ENCODE results near the gene KLHL5.

DNA sequence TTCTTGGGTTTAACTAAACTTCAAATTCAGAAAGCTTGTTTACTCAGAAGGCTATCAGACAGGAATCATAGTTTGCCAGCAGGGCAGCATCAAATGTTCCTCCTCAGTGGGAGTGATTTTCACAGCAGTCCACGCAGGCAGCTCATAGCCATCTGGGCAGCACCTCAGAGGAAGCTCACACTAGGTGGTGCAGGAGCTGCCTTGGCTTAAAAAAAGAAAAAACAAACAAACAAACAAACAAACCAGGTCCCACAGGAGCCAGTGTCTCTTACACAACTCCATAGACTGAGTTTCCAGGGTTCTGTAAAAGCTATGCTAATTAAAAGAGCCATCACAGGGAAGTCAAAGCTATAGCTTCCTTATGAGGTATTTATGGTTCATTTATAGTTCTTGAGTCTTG is 10.5 kb upstream of the KLHL5 start:
- TF ChIP-seq USF2 (IDR thresholded peaks at IDR 0.05; ENCODE audit: low read depth, low read length) (no peak), POLR2A (IDR thresholded peaks at IDR 0.05; ENCODE audit: low read depth, low read length) (no peak), MAZ (IDR thresholded peaks at IDR 0.05; ENCODE audit: borderline replicate concordance, low read depth, low read length) (no peak)
- TF ChIP-seq, protein P1, sequence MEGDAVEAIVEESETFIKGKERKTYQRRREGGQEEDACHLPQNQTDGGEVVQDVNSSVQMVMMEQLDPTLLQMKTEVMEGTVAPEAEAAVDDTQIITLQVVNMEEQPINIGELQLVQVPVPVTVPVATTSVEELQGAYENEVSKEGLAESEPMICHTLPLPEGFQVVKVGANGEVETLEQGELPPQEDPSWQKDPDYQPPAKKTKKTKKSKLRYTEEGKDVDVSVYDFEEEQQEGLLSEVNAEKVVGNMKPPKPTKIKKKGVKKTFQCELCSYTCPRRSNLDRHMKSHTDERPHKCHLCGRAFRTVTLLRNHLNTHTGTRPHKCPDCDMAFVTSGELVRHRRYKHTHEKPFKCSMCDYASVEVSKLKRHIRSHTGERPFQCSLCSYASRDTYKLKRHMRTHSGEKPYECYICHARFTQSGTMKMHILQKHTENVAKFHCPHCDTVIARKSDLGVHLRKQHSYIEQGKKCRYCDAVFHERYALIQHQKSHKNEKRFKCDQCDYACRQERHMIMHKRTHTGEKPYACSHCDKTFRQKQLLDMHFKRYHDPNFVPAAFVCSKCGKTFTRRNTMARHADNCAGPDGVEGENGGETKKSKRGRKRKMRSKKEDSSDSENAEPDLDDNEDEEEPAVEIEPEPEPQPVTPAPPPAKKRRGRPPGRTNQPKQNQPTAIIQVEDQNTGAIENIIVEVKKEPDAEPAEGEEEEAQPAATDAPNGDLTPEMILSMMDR (conservative IDR thresholded peaks at IDR 0.05; ENCODE audit: low read depth, low read length) = no peak

All from IMR-90 (cell line).